Panc1 (cell line): Measurements from ENCODE around the gene CBLL1.

Experiments
- CTCF ChIP-seq: fragments of 450-650 bp; IDR thresholded peaks from 2 replicates; pipeline ENCODE4 v1.5.1; 2017; ENCODE audit warnings: mild to moderate bottlenecking
- POLR2AphosphoS5 ChIP-seq: IDR thresholded peaks from 2 replicates; pipeline ENCODE4 v1.6.1; 2012; ENCODE audit warnings: mild to moderate bottlenecking, low read depth, low read length, moderate library complexity
- REST ChIP-seq, 2 experiments: IDR thresholded peaks; 2 replicates each; pipeline ENCODE4 v1.6.1; 2011 to 2012; ENCODE audit warnings: low read depth in 2 of 2, control low read depth in 1 of 2, low read length in 1 of 2, mild to moderate bottlenecking in 1 of 2, moderate library complexity in 1 of 2; ENCODE audit not compliant: insufficient read depth in 1 of 2
- SIN3A ChIP-seq: IDR thresholded peaks from 2 replicates; pipeline ENCODE4 v1.6.1; 2012; ENCODE audit warnings: low read depth, mild to moderate bottlenecking, low read length, moderate library complexity, borderline replicate concordance; ENCODE audit not compliant: insufficient read depth
- TCF7L2 ChIP-seq: IDR thresholded peaks from 2 replicates; pipeline ENCODE4 v1.6.1; 2011; ENCODE audit warnings: mild to moderate bottlenecking, low read depth, low read length, inconsistent platforms

GRCh38 chr7:107782374-107782773 lies 38.4 kb downstream of the CBLL1 start:
- TF ChIP-seq CTCF (no peak), POLR2AphosphoS5 (no peak), TCF7L2 (no peak), REST (IDR thresholded peaks at IDR 0.05; ENCODE audit: insufficient read depth in 1 of 2, low read depth in 2 of 2, low read length in 1 of 2) (no peak), SIN3A (no peak)
